Activated CD4-positive, alpha-beta T cell treated with anti-CD3 and anti-CD28 coated beads for 1 hour (primary cell): Measurements from ENCODE around the gene PEX19.

ENCODE experiments used
- DNase-seq: peaks from one replicate; pipeline ENCODE4 v3.0.0-alpha.2; 2020

Gene PEX19

DNA sequence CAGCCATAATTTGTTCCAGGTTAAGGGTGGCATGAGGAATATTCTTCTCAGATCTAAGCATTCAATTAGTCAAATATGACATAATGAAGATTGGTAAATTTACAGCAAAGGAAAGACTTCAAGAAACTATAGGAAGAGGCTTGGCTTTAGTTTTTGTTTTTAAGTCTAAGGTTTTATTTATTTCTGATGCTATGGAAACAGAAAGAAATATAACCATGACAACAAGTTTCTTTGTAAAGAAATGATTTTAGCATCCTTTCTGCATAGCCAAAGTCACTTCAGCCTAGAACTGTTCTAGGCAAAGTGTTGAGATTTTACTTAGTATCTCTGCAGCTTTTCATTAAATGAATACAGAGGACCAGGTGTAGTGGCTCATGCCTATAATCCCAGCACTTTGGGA is 52.0 kb downstream of the PEX19 start:
- no peak for DNase-seq

DNA sequence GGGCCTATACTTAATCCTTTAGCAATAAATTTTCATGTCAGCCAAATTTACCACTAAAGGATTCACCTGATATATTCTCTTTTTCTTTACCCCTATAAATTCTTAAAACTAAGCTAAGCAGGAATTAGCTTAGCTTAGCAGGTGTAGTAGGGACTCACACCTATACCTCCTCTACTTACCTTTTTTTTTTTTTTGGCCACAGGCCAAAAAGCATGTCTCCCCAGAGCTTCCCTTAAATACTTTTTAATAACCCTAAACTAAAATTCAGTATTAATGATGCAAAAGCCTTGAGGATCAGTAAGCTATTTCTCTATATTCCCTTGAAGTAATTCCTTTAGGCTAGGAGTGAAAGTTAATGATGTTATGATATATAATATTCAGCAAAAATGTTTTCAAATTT is 56.5 kb downstream of the PEX19 start:
- DNase-seq, result no peak

DNA sequence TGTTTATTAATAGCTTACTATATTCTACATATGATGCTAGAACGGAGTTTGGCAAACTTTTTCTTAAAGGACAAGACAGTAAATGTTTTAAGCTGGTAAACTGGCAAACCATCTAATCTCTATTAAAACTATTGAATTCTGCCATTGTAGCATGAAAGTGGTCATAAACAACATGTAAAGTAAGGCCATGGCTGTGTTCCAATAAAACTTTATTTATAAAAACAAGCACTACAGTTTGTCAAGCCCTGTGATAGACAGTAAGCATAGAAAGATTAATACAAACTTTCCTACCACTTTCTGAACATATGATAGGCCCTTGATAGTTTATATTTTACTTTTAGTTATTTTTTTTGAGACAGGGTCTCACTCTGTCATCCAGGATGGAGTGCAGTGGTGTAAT is 57.4 kb downstream of the PEX19 start:
- DNase-seq, result no peak

DNA sequence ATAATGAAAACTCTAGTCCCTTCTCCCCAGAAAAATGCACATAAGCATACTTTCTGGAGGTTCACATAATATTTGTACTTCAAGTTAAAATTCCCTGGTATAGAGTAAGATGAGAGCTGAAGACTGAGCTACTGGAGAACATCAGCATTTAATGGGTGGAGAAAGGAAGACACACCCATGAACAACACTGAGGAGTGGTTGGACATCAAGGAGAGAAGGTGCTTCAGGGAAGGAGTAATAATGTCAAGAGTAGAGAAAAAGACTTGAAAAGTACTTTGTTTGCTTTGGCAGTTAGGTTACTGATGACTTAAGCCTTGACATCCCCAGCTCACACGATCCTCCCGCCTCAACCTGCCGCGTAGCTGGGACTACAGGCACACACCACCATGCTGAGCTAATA is 57.9 kb downstream of the PEX19 start:
- no peak for DNase-seq
